MCF 10A (cell line): ENCODE measurements around the gene APRT. TPM values are rescaled to one million over a fixed set of nuclear protein-coding genes. Genes with fewer than 3 reads are reported as not detected.

Source experiments
- BruUV-seq: library from RNA; stranded (reverse); fragments of 400-500 nt; replicated peaks from 2 replicates; lab custom pipeline; 2021; lab: Mats Ljungman, UMichigan
- CTCF ChIA-PET: fragments of 300-600 bp; sonication (Branson Sonifier 250); formaldehyde crosslinking; extraction: SDS; loops from one replicate; lab custom pipeline; 2021; ENCODE audit warnings: antibody characterized with exemption, inconsistent platforms; lab: Yijun Ruan, JAX
- POLR2A ChIA-PET: fragments of 300-600, 350-650 bp; sonication (Branson Sonifier 250); formaldehyde crosslinking; extraction: SDS; loops from one replicate; lab custom pipeline; 2020; ENCODE audit warnings: antibody characterized with exemption, inconsistent platforms; lab: Yijun Ruan, JAX
- DNase-seq: peaks from one replicate; pipeline ENCODE4 v3.0.0-alpha.2; 2018; ENCODE audit not compliant: unreplicated experiment
- H3K27ac Mint-ChIP-seq: one replicate; pipeline ENCODE4 v1.8.0; 2022; ENCODE audit warnings: mild to moderate bottlenecking, low read depth, mixed read lengths; ENCODE audit not compliant: unreplicated experiment
- H3K27me3 Mint-ChIP-seq: one replicate; pipeline ENCODE4 v1.8.0; 2022; ENCODE audit warnings: mixed read lengths; ENCODE audit not compliant: insufficient read depth, unreplicated experiment
- H3K36me3 Mint-ChIP-seq: one replicate; pipeline ENCODE4 v1.8.0; 2022; ENCODE audit warnings: mild to moderate bottlenecking, moderate library complexity, mixed read lengths; ENCODE audit not compliant: insufficient read depth, unreplicated experiment
- H3K4me1 Mint-ChIP-seq: one replicate; pipeline ENCODE4 v1.8.0; 2022; ENCODE audit warnings: mixed read lengths; ENCODE audit not compliant: insufficient read depth, unreplicated experiment
- H3K4me3 Mint-ChIP-seq: one replicate; pipeline ENCODE4 v1.8.0; 2022; ENCODE audit warnings: mild to moderate bottlenecking, moderate library complexity, mixed read lengths; ENCODE audit not compliant: unreplicated experiment
- H3K9me3 Mint-ChIP-seq: one replicate; pipeline ENCODE4 v1.8.0; 2022; ENCODE audit warnings: mixed read lengths; ENCODE audit not compliant: unreplicated experiment
- CTCF ChIP-seq: fragments of 200-600 bp; IDR thresholded peaks from one replicate; pipeline ENCODE4 v1.8.0; 2022; ENCODE audit warnings: antibody characterized with exemption, mild to moderate bottlenecking; ENCODE audit not compliant: unreplicated experiment
- intact Hi-C: fragments of 100-400 bp; cut with micrococcal nuclease; formaldehyde crosslinking; loops from 2 replicates; pipeline ENCODE4 v1.14.1; 2022
- total RNA-seq: library from RNA; stranded (reverse); gene quantifications from 2 replicates; pipeline ENCODE4 v1.2.3, GENCODE V29; 2022

Gene APRT
- total RNA-seq, 1 experiment from 2014 or later = 248 TPM

DNA sequence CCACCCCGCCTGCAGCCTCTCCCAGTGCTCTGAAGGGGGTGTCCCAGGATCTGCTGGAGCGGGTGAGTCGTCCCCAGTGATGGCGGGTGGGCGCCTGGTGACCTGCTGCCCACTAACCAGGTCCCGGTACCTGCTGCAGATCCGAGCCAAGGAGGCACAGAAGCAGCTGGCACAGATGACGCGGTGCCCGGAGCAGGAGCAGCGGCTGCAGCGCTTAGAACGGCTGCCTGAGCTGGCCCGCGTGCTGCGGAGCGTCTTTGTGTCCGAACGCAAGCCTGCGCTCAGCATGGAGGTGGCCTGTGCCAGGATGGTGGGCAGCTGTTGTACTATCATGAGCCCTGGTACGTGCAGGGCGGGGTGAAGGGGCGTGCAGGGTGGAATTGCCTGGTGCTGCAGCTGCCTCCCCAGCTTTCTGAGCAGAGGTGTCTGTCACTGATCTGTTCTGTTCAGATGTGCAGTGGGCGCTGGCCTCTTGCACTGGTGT is 4.5 kb downstream of the APRT start:
- TF ChIP-seq CTCF = no peak
- Mint-ChIP-seq H3K27ac (no peak overlapping the region), H3K27me3 (no peaks in the 10 kb centered on the region), H3K9me3 (no peaks in the 10 kb centered on the region), H3K36me3 (peaks cover 58% of the 10 kb centered on the region), H3K4me1 (peaks cover 5% of the 10 kb centered on the region), H3K4me3 (no peak overlapping the region)
- BruUV-seq = no TSS peak
- intact Hi-C loops = no loop called here
- DNase-seq = no peak
- CTCF ChIA-PET = interaction anchor here (1.0 kb wide), 1 partner anchor 64 kb away, joined by 3 read pairs; no protein-coding TSS in a partner anchor
- POLR2A ChIA-PET = interaction anchor here (0.8 to 1.2 kb wide), 2 partner anchors 23 to 70 kb away, joined by 3 to 5 read pairs; no protein-coding TSS in a partner anchor

DNA sequence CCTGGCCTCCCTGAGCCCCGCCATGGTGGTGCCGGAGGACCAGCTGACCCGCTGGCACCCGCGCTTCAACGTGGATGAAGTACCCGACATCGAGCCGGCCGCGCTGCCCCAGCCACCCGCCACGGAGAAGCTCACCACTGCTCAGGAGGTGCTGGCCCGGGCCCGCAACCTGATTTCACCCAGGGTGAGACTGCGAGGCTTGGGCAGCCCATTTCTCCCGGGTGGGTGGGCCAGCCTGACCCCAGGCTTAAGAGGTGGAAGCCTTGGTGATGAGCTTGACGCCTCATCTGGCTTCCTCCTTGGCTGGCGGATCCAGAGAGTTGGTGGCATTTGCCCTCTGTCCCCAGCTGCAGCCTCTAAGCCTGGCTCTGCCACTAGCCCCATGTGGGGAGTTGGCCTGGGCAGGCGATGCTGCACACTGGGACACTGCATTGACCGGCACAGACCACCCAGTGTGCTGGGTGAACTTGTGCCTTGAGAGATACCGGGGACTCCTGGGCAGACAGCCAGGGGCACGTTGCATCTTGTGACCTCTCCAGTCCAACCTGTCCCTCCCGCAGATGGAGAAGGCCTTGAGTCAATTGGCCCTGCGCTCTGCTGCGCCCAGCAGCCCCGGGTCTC is 5.1 kb downstream of the APRT start:
- ChIA-PET CTCF (interaction anchor here (1.0 kb wide), 1 partner anchor 63 kb away, joined by 3 read pairs; no protein-coding TSS in a partner anchor), POLR2A (interaction anchor here (0.8 to 1.2 kb wide), 2 partner anchors 22 to 69 kb away, joined by 3 to 5 read pairs; no protein-coding TSS in a partner anchor)
- H3K4me3 Mint-ChIP-seq = no peak overlapping the region
- intact Hi-C loops = no loop called here
- no TSS peak for BruUV-seq
- no peak for DNase-seq
- H3K27ac Mint-ChIP-seq = no peak overlapping the region
- no peaks in the 10 kb centered on the region for H3K9me3 Mint-ChIP-seq
- H3K27me3 Mint-ChIP-seq = no peaks in the 10 kb centered on the region
- H3K4me1 Mint-ChIP-seq = no peaks in the 10 kb centered on the region
- peaks cover 52% of the 10 kb centered on the region for H3K36me3 Mint-ChIP-seq
- TF ChIP-seq CTCF = no peak

- no peaks in the 10 kb centered on the region for H3K4me1 Mint-ChIP-seq
- no peak overlapping the region for H3K4me3 Mint-ChIP-seq
- peaks cover 47% of the 10 kb centered on the region for H3K36me3 Mint-ChIP-seq
- no peak for TF ChIP-seq CTCF
- no peaks in the 10 kb centered on the region for H3K27me3 Mint-ChIP-seq
- H3K27ac Mint-ChIP-seq = no peak overlapping the region
- intact Hi-C loops = no loop called here
- no TSS peak for BruUV-seq
- no peak for DNase-seq
- H3K9me3 Mint-ChIP-seq = no peaks in the 10 kb centered on the region
- CTCF ChIA-PET = interaction anchor here (0.6 kb wide), 1 partner anchor 261 kb away, joined by 3 read pairs; no protein-coding TSS in a partner anchor
- POLR2A ChIA-PET = interaction anchor here (0.7 to 1.2 kb wide), 2 partner anchors 22 to 52 kb away, joined by 4 to 5 read pairs; no protein-coding TSS in a partner anchor
Observed at GRCh38 chr16:88805887-88806393, 5.8 kb downstream of the APRT start.

- H3K4me1 Mint-ChIP-seq = no peaks in the 10 kb centered on the region
- H3K27me3 Mint-ChIP-seq = no peaks in the 10 kb centered on the region
- BruUV-seq = no TSS peak
- H3K4me3 Mint-ChIP-seq = no peak overlapping the region
- TF ChIP-seq CTCF = no peak
- no peak for DNase-seq
- peaks cover 43% of the 10 kb centered on the region for H3K36me3 Mint-ChIP-seq
- intact Hi-C loops = no loop called here
- POLR2A ChIA-PET = interaction anchor here (0.7 to 3.3 kb wide), 2 partner anchors 7 to 52 kb away, joined by 4 to 16 read pairs; partner anchors contain the start of gene APRT
- H3K9me3 Mint-ChIP-seq = no peaks in the 10 kb centered on the region
- no peak overlapping the region for H3K27ac Mint-ChIP-seq
- CTCF ChIA-PET = no interaction called here
Observed at GRCh38 chr16:88805340-88805715, 6.4 kb downstream of the APRT start.
